ENCODE data around the gene AEN. TPM values are rescaled to one million over a fixed set of nuclear protein-coding genes. Genes with fewer than 3 reads are reported as not detected.

The AEN gene
- total and polyA plus RNA-seq, 3 donors from 2014 or later, result 22.5 to 32.9 (median 31.0) TPM

DNA sequence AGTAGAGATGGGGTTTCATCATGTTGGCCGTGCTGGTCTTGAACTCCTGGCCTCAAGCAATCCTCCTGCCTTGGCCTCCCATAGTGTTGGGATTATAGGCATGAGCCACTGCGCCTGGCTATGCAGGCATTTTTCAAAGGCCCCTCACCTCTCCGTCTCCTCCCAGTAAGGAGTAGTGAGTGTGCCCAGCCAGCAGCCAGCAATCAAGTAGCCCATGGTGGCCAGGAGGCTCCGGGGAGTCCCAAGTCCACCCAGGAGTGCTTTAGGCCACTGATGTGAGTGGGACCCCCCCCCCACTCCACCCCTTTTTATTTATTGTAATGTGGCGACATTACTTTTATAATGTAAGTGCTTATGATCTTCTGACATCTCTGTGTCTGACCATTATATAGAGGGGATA is 25.8 kb downstream of the AEN start:
- Histone ChIP-seq H3K36me3 (ENCODE audit: low read depth, missing control alignments) (no peaks in the 10 kb centered on the region), H3K4me1 (no peaks in the 10 kb centered on the region), H3K27ac (no peak overlapping the region), H3K27me3 (no peaks in the 10 kb centered on the region), H3K4me3 (no peak overlapping the region), H3K9me3 (no peaks in the 10 kb centered on the region)
- 78 to 97% methylated on average over 5 of the region's 5 CpGs for WGBS, 2 donors
- peak; percentile 2 for DNase-seq
- intact Hi-C loops (cut with DNase I; ENCODE audit: low total_unique reads), result no loop called here
- TF ChIP-seq POLR2A (IDR thresholded peaks at IDR 0.05), result no peak
- TF ChIP-seq, protein P1, sequence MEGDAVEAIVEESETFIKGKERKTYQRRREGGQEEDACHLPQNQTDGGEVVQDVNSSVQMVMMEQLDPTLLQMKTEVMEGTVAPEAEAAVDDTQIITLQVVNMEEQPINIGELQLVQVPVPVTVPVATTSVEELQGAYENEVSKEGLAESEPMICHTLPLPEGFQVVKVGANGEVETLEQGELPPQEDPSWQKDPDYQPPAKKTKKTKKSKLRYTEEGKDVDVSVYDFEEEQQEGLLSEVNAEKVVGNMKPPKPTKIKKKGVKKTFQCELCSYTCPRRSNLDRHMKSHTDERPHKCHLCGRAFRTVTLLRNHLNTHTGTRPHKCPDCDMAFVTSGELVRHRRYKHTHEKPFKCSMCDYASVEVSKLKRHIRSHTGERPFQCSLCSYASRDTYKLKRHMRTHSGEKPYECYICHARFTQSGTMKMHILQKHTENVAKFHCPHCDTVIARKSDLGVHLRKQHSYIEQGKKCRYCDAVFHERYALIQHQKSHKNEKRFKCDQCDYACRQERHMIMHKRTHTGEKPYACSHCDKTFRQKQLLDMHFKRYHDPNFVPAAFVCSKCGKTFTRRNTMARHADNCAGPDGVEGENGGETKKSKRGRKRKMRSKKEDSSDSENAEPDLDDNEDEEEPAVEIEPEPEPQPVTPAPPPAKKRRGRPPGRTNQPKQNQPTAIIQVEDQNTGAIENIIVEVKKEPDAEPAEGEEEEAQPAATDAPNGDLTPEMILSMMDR (IDR thresholded peaks at IDR 0.05), result no peak

GRCh38 chr15:88647351-88648105 is 26.4 kb downstream of the AEN start:
- DNase-seq, result peak; percentile 9
- 79% methylated on average over 11 of the region's 11 CpGs for WGBS, 2 donors
- H3K4me3 ChIP-seq, result no peak overlapping the region

GRCh38 chr15:88648357-88649214 is 27.4 kb downstream of the AEN start:
- H3K27ac ChIP-seq, result no peak overlapping the region
- H3K27me3 ChIP-seq, result no peaks in the 10 kb centered on the region
- intact Hi-C loops (cut with DNase I; ENCODE audit: low total_unique reads), result no loop called here
- no peaks in the 10 kb centered on the region for H3K36me3 ChIP-seq (ENCODE audit: low read depth, missing control alignments)
- H3K9me3 ChIP-seq, result no peaks in the 10 kb centered on the region
- no peak for TF ChIP-seq POLR2A (IDR thresholded peaks at IDR 0.05)
- TF ChIP-seq, protein P1 (IDR thresholded peaks at IDR 0.05), result no peak
- peak; percentile 13 for DNase-seq
- 82 to 86% methylated on average over 12 of the region's 12 CpGs for WGBS, 2 donors
- no peak overlapping the region for H3K4me3 ChIP-seq
- no peaks in the 10 kb centered on the region for H3K4me1 ChIP-seq

More at GRCh38 chr15:88647351-88648105, 26.4 kb downstream of the AEN start:
- TF ChIP-seq, protein P1 (IDR thresholded peaks at IDR 0.05), result no peak
- no peak for TF ChIP-seq POLR2A (IDR thresholded peaks at IDR 0.05)
- Histone ChIP-seq H3K9me3 (no peaks in the 10 kb centered on the region), H3K4me1 (no peaks in the 10 kb centered on the region), H3K27me3 (no peaks in the 10 kb centered on the region), H3K27ac (no peak overlapping the region), H3K36me3 (ENCODE audit: low read depth, missing control alignments) (no peaks in the 10 kb centered on the region)
- intact Hi-C loops (cut with DNase I; ENCODE audit: low total_unique reads), result no loop called here

- Histone ChIP-seq H3K4me1 (no peaks in the 10 kb centered on the region), H3K9me3 (no peaks in the 10 kb centered on the region), H3K27me3 (no peaks in the 10 kb centered on the region), H3K4me3 (no peak overlapping the region), H3K36me3 (ENCODE audit: low read depth, missing control alignments) (no peaks in the 10 kb centered on the region), H3K27ac (no peak overlapping the region)
- intact Hi-C loops (cut with DNase I; ENCODE audit: low total_unique reads), result no loop called here
- DNase-seq, result peak; percentile 46
- TF ChIP-seq, protein P1 (IDR thresholded peaks at IDR 0.05), result no peak
- TF ChIP-seq POLR2A (IDR thresholded peaks at IDR 0.05), result no peak
- WGBS, 2 donors, result 45 to 77% methylated on average over 9 to 12 of the region's 12 CpGs
Measured at GRCh38 chr15:88649286-88649733, 28.2 kb downstream of the AEN start.

Measured in testis (tissue), 3 donors.